Lower lobe of right lung (tissue), 2 donors: Measurements from ENCODE around the gene AKAP12. TPM values are rescaled to one million over a fixed set of nuclear protein-coding genes. Genes with fewer than 3 reads are reported as not detected.
"Not testable (repeated sequence)": the region's sequence is repeated elsewhere in the genome, so short reads cannot be mapped to it uniquely, and the experiment has no call there.

Experiments
- ATAC-seq, 2 donors: fragments of 200-7000 bp; cut with Tn5 transposase; one replicate each; pipeline ENCODE4 v1.9.1; 2020 to 2022; ENCODE audit warnings: mild to moderate bottlenecking in 2 of 2, moderate library complexity in 2 of 2
- DNase-seq: peaks from one replicate; pipeline ENCODE4 v3.0.0-alpha.2; 2020
- H3K27ac ChIP-seq: fragments of 200-600 bp; one replicate; pipeline ENCODE4 v1.8.0; 2022
- H3K27me3 ChIP-seq: fragments of 200-600 bp; one replicate; pipeline ENCODE4 v1.8.0; 2022; ENCODE audit warnings: low read depth
- H3K36me3 ChIP-seq: fragments of 200-600 bp; one replicate; pipeline ENCODE4 v1.8.0; 2022; ENCODE audit warnings: mild to moderate bottlenecking
- H3K4me1 ChIP-seq: fragments of 200-600 bp; one replicate; pipeline ENCODE4 v1.8.0; 2022
- H3K4me3 ChIP-seq: fragments of 200-600 bp; one replicate; pipeline ENCODE4 v1.8.0; 2022; ENCODE audit warnings: mild to moderate bottlenecking
- H3K9me3 ChIP-seq: fragments of 200-600 bp; one replicate; pipeline ENCODE4 v1.8.0; 2022
- intact Hi-C: fragments of 100-400 bp; cut with DNase I; formaldehyde crosslinking; loops from one replicate; pipeline ENCODE4 v1.11.0; 2022
- total RNA-seq: library from RNA; stranded (reverse); fragmentation: NEBNext Ultra II Directional; extraction: Animal tissue kit (Norgen Biotek cat#: 25700); gene quantifications from one replicate; pipeline ENCODE4 v1.2.1, GENCODE V29; 2021
- TF ChIP-seq, protein P1 (sequence below): fragments of 200-600 bp; IDR thresholded peaks from one replicate; pipeline ENCODE4 v1.8.0; 2022; ENCODE audit warnings: antibody characterized with exemption, mild to moderate bottlenecking
- donor health status: DM: no; HTN: yes; CAD: no; lungs with severe emphysema.

AKAP12 gene
- total RNA-seq, 1 donor from 2014 or later: 38.8 TPM

- Histone ChIP-seq H3K36me3 (no peaks in the 10 kb centered on the region), H3K27ac (no peak overlapping the region), H3K27me3 (no peaks in the 10 kb centered on the region), H3K9me3 (no peaks in the 10 kb centered on the region), H3K4me3 (no peak overlapping the region), H3K4me1 (no peaks in the 10 kb centered on the region)
- TF ChIP-seq, protein P1, sequence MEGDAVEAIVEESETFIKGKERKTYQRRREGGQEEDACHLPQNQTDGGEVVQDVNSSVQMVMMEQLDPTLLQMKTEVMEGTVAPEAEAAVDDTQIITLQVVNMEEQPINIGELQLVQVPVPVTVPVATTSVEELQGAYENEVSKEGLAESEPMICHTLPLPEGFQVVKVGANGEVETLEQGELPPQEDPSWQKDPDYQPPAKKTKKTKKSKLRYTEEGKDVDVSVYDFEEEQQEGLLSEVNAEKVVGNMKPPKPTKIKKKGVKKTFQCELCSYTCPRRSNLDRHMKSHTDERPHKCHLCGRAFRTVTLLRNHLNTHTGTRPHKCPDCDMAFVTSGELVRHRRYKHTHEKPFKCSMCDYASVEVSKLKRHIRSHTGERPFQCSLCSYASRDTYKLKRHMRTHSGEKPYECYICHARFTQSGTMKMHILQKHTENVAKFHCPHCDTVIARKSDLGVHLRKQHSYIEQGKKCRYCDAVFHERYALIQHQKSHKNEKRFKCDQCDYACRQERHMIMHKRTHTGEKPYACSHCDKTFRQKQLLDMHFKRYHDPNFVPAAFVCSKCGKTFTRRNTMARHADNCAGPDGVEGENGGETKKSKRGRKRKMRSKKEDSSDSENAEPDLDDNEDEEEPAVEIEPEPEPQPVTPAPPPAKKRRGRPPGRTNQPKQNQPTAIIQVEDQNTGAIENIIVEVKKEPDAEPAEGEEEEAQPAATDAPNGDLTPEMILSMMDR: no peak
- intact Hi-C loops: no loop called here
- ATAC-seq (no peak), DNase-seq (no peak)
These were observed 70.5 kb downstream of the AKAP12 start for GRCh38 chr6:151310279-151310678.

DNA sequence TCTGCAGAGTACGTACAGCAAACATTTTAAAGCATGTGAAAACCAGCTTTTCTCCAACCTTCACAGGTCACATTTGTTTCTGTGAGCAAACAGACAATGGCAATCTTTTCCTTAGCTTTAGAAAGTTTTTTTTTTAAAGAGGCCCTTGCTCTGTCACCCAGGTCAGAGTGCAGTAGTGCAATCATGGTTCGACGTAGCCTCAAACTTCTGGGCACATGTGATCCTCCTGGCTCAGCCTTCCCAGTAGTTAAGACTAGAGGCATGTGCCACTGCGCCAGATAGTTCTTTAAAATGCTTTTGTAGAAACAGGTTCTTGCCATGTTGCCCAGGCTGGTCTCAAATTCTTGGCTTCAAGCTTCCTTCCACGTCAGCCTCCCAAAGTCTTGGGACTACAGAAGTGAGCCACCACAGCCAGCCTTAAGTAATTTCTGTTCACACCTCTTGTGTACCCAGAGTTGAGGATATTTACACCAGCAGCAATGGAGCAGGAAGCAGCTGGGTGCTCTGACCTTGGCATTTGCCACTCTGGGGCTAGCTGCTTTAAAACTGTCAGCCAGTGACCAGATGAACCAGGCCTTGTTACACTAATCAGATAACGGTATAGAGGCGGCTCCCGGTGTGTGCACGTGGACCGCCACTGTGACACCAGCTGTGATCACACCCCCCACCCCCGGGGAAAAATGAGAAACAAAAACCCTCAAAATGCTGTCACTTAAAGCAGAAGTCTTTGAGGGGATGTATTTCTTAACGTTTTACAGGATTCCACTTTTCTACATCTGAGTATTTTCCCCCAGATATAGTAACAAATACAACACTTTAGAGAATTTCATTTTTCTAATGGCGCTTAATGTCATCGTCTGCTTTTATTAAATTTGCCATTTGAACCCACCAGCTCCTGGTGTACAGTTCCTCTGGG lies 71.3 kb downstream of the AKAP12 start:
- TF ChIP-seq, protein P1: no peak
- DNase-seq (no peak), ATAC-seq (no peak)
- Histone ChIP-seq H3K4me3 (no peak overlapping the region), H3K9me3 (no peaks in the 10 kb centered on the region), H3K4me1 (no peaks in the 10 kb centered on the region), H3K27ac (no peak overlapping the region), H3K27me3 (no peaks in the 10 kb centered on the region), H3K36me3 (no peaks in the 10 kb centered on the region)
- intact Hi-C loops: no loop called here

DNA sequence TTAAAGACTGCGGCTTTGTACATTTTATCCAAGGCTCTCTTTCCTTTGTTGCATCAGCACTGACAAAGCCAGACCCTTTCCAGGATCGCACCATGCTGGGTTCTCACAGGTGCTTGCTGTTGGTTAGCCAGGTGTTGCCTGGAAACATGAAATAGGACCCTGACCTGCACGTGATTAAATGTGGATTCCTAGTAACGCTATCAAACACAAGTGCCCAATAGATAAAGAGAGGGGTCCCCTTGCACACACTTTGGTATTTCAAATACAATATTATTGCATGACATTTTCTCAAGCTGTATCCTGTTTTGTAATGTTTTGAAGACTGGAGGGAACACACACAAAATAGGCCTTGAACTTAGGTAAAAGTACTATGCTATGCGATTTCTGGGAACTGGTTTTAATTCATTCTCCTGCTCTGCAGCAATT lies 73.3 kb downstream of the AKAP12 start:
- ATAC-seq: no peak
- Histone ChIP-seq H3K27ac (no peak overlapping the region), H3K27me3 (no peaks in the 10 kb centered on the region), H3K9me3 (no peaks in the 10 kb centered on the region), H3K4me1 (no peaks in the 10 kb centered on the region), H3K4me3 (no peak overlapping the region), H3K36me3 (no peaks in the 10 kb centered on the region)
- DNase-seq: no peak
- intact Hi-C loops: no loop called here
- TF ChIP-seq, protein P1: no peak

GRCh38 chr6:151315661-151316060 lies 75.9 kb downstream of the AKAP12 start:
- H3K27ac ChIP-seq: not testable (repeated sequence)

GRCh38 chr6:151317103-151317994 lies 77.6 kb downstream of the AKAP12 start:
- intact Hi-C loops: no loop called here
- no peak overlapping the region for H3K27ac ChIP-seq
- no peaks in the 10 kb centered on the region for H3K27me3 ChIP-seq
- H3K36me3 ChIP-seq: no peaks in the 10 kb centered on the region
- ATAC-seq (no peak), DNase-seq (no peak)
- H3K9me3 ChIP-seq: no peaks in the 10 kb centered on the region
- H3K4me3 ChIP-seq: no peak overlapping the region
- no peaks in the 10 kb centered on the region for H3K4me1 ChIP-seq
- TF ChIP-seq, protein P1: no peak

More at GRCh38 chr6:151315661-151316060, 75.9 kb downstream of the AKAP12 start:
- intact Hi-C loops, H3K36me3 ChIP-seq, DNase-seq, H3K4me3 ChIP-seq, ATAC-seq, H3K27me3 ChIP-seq, H3K4me1 ChIP-seq, H3K9me3 ChIP-seq: not testable (repeated sequence)
